ENCODE results near the gene DGKE.

The DGKE gene

GRCh38 chr17:56809820-56810179, 24.2 kb upstream of the DGKE start:
- Histone ChIP-seq H3K27ac (ENCODE audit: low read depth, low read length) (no peak overlapping the region), H4K5ac (ENCODE audit: low read length) (no peak overlapping the region), H2BK120ac (ENCODE audit: low read depth, low read length) (no peak overlapping the region), H3K9ac (ENCODE audit: low read length) (no peak overlapping the region), H3K79me2 (ENCODE audit: control insufficient read depth, insufficient read depth, low read length) (no peaks in the 10 kb centered on the region), H3K36me3 (ENCODE audit: control insufficient read depth, insufficient read depth, low read length) (no peaks in the 10 kb centered on the region), H3K79me1 (ENCODE audit: low read length) (no peaks in the 10 kb centered on the region), H3K27me3 (ENCODE audit: insufficient read depth, low read length, poor library complexity) (no peaks in the 10 kb centered on the region), H3K23ac (ENCODE audit: low read length) (no peak overlapping the region), H2AK5ac (ENCODE audit: low read length) (no peak overlapping the region), H3K4ac (ENCODE audit: low read depth, low read length) (no peak overlapping the region), H3K4me2 (ENCODE audit: low read length) (no peak overlapping the region), H3K18ac (ENCODE audit: low read length) (no peak overlapping the region), H3K4me1 (ENCODE audit: control insufficient read depth, low read depth, low read length) (no peaks in the 10 kb centered on the region), H4K8ac (ENCODE audit: low read depth, low read length) (no peak overlapping the region), H2BK5ac (ENCODE audit: low read length) (no peak overlapping the region), H3K4me3 (ENCODE audit: low read length) (no peak overlapping the region), H2BK15ac (replicated peaks; ENCODE audit: low read depth) (no peak overlapping the region), H3K56ac (ENCODE audit: low read length) (no peak overlapping the region)
- no peak for DNase-seq
- 100% methylated on average over 1 of the region's 1 CpG for WGBS (ENCODE audit: extremely low coverage, insufficient coverage, low lambda C conversion rate)

- H2BK15ac ChIP-seq (replicated peaks; ENCODE audit: low read depth): no peak overlapping the region
- H3K4me3 ChIP-seq (ENCODE audit: low read length): no peak overlapping the region
- no peaks in the 10 kb centered on the region for H3K36me3 ChIP-seq (ENCODE audit: control insufficient read depth, insufficient read depth, low read length)
- no peak overlapping the region for H4K8ac ChIP-seq (ENCODE audit: low read depth, low read length)
- no peaks in the 10 kb centered on the region for H3K27me3 ChIP-seq (ENCODE audit: insufficient read depth, low read length, poor library complexity)
- H3K79me2 ChIP-seq (ENCODE audit: control insufficient read depth, insufficient read depth, low read length): no peaks in the 10 kb centered on the region
- no peaks in the 10 kb centered on the region for H3K79me1 ChIP-seq (ENCODE audit: low read length)
- no peak overlapping the region for H3K23ac ChIP-seq (ENCODE audit: low read length)
- no peak overlapping the region for H4K5ac ChIP-seq (ENCODE audit: low read length)
- H3K4ac ChIP-seq (ENCODE audit: low read depth, low read length): no peak overlapping the region
- H3K4me2 ChIP-seq (ENCODE audit: low read length): no peak overlapping the region
- H2BK120ac ChIP-seq (ENCODE audit: low read depth, low read length): no peak overlapping the region
- no peaks in the 10 kb centered on the region for H3K4me1 ChIP-seq (ENCODE audit: control insufficient read depth, low read depth, low read length)
- H3K56ac ChIP-seq (ENCODE audit: low read length): no peak overlapping the region
- H3K9ac ChIP-seq (ENCODE audit: low read length): no peak overlapping the region
- no peak overlapping the region for H3K27ac ChIP-seq (ENCODE audit: low read depth, low read length)
- DNase-seq: no peak
- H2BK5ac ChIP-seq (ENCODE audit: low read length): no peak overlapping the region
- no peak overlapping the region for H3K18ac ChIP-seq (ENCODE audit: low read length)
- H2AK5ac ChIP-seq (ENCODE audit: low read length): no peak overlapping the region
- WGBS (ENCODE audit: extremely low coverage, insufficient coverage, low lambda C conversion rate): no CpG with 5 or more reads among the region's 2 CpGs
Measured at GRCh38 chr17:56810343-56810742, 23.6 kb upstream of the DGKE start.

- Histone ChIP-seq H4K8ac (ENCODE audit: low read depth, low read length) (no peak overlapping the region), H4K5ac (ENCODE audit: low read length) (no peak overlapping the region), H3K79me1 (ENCODE audit: low read length) (no peaks in the 10 kb centered on the region), H3K9ac (ENCODE audit: low read length) (no peak overlapping the region), H3K4me2 (ENCODE audit: low read length) (no peak overlapping the region), H3K4me1 (ENCODE audit: control insufficient read depth, low read depth, low read length) (no peaks in the 10 kb centered on the region), H3K56ac (ENCODE audit: low read length) (no peak overlapping the region), H2AK5ac (ENCODE audit: low read length) (no peak overlapping the region), H3K27me3 (ENCODE audit: insufficient read depth, low read length, poor library complexity) (no peaks in the 10 kb centered on the region), H3K23ac (ENCODE audit: low read length) (no peak overlapping the region), H2BK15ac (replicated peaks; ENCODE audit: low read depth) (no peak overlapping the region), H3K4ac (ENCODE audit: low read depth, low read length) (no peak overlapping the region), H3K4me3 (ENCODE audit: low read length) (no peak overlapping the region), H3K18ac (ENCODE audit: low read length) (no peak overlapping the region), H2BK120ac (ENCODE audit: low read depth, low read length) (no peak overlapping the region), H3K36me3 (ENCODE audit: control insufficient read depth, insufficient read depth, low read length) (no peaks in the 10 kb centered on the region), H3K79me2 (ENCODE audit: control insufficient read depth, insufficient read depth, low read length) (no peaks in the 10 kb centered on the region), H3K27ac (ENCODE audit: low read depth, low read length) (no peak overlapping the region), H2BK5ac (ENCODE audit: low read length) (no peak overlapping the region)
- no peak for DNase-seq
- WGBS (ENCODE audit: extremely low coverage, insufficient coverage, low lambda C conversion rate): no CpG with 5 or more reads among the region's 12 CpGs
Measured at GRCh38 chr17:56810891-56811775, 22.8 kb upstream of the DGKE start.

GRCh38 chr17:56812901-56813388, 21.0 kb upstream of the DGKE start:
- no peak overlapping the region for H4K8ac ChIP-seq (ENCODE audit: low read depth, low read length)
- H3K27me3 ChIP-seq (ENCODE audit: insufficient read depth, low read length, poor library complexity): no peaks in the 10 kb centered on the region
- no peak overlapping the region for H2BK5ac ChIP-seq (ENCODE audit: low read length)
- H3K18ac ChIP-seq (ENCODE audit: low read length): no peak overlapping the region
- no peak for DNase-seq
- no peak overlapping the region for H4K5ac ChIP-seq (ENCODE audit: low read length)
- H3K36me3 ChIP-seq (ENCODE audit: control insufficient read depth, insufficient read depth, low read length): no peaks in the 10 kb centered on the region
- no peak overlapping the region for H2AK5ac ChIP-seq (ENCODE audit: low read length)
- no peaks in the 10 kb centered on the region for H3K79me2 ChIP-seq (ENCODE audit: control insufficient read depth, insufficient read depth, low read length)
- H3K4me1 ChIP-seq (ENCODE audit: control insufficient read depth, low read depth, low read length): no peaks in the 10 kb centered on the region
- no peak overlapping the region for H3K4ac ChIP-seq (ENCODE audit: low read depth, low read length)
- no peak overlapping the region for H3K4me2 ChIP-seq (ENCODE audit: low read length)
- no peak overlapping the region for H3K56ac ChIP-seq (ENCODE audit: low read length)
- H3K9ac ChIP-seq (ENCODE audit: low read length): no peak overlapping the region
- H2BK15ac ChIP-seq (replicated peaks; ENCODE audit: low read depth): no peak overlapping the region
- no CpG with 5 or more reads among the region's 7 CpGs for WGBS (ENCODE audit: extremely low coverage, insufficient coverage, low lambda C conversion rate)
- no peaks in the 10 kb centered on the region for H3K79me1 ChIP-seq (ENCODE audit: low read length)
- H3K27ac ChIP-seq (ENCODE audit: low read depth, low read length): no peak overlapping the region
- H3K4me3 ChIP-seq (ENCODE audit: low read length): no peak overlapping the region
- no peak overlapping the region for H2BK120ac ChIP-seq (ENCODE audit: low read depth, low read length)
- H3K23ac ChIP-seq (ENCODE audit: low read length): no peak overlapping the region

GRCh38 chr17:56815711-56816110, 18.2 kb upstream of the DGKE start:
- no peaks in the 10 kb centered on the region for H3K79me1 ChIP-seq (ENCODE audit: low read length)
- no peak overlapping the region for H3K4ac ChIP-seq (ENCODE audit: low read depth, low read length)
- no peak overlapping the region for H3K9ac ChIP-seq (ENCODE audit: low read length)
- no peaks in the 10 kb centered on the region for H3K79me2 ChIP-seq (ENCODE audit: control insufficient read depth, insufficient read depth, low read length)
- H2BK120ac ChIP-seq (ENCODE audit: low read depth, low read length): no peak overlapping the region
- no peak overlapping the region for H2AK5ac ChIP-seq (ENCODE audit: low read length)
- WGBS (ENCODE audit: extremely low coverage, insufficient coverage, low lambda C conversion rate): no CpG with 5 or more reads among the region's 6 CpGs
- H3K56ac ChIP-seq (ENCODE audit: low read length): no peak overlapping the region
- H3K27me3 ChIP-seq (ENCODE audit: insufficient read depth, low read length, poor library complexity): no peaks in the 10 kb centered on the region
- no peak overlapping the region for H3K18ac ChIP-seq (ENCODE audit: low read length)
- H4K8ac ChIP-seq (ENCODE audit: low read depth, low read length): no peak overlapping the region
- no peak overlapping the region for H2BK5ac ChIP-seq (ENCODE audit: low read length)
- no peaks in the 10 kb centered on the region for H3K36me3 ChIP-seq (ENCODE audit: control insufficient read depth, insufficient read depth, low read length)
- H3K4me1 ChIP-seq (ENCODE audit: control insufficient read depth, low read depth, low read length): no peaks in the 10 kb centered on the region
- no peak overlapping the region for H2BK15ac ChIP-seq (replicated peaks; ENCODE audit: low read depth)
- no peak overlapping the region for H3K4me2 ChIP-seq (ENCODE audit: low read length)
- H4K5ac ChIP-seq (ENCODE audit: low read length): no peak overlapping the region
- DNase-seq: no peak
- H3K27ac ChIP-seq (ENCODE audit: low read depth, low read length): no peak overlapping the region
- no peak overlapping the region for H3K23ac ChIP-seq (ENCODE audit: low read length)
- no peak overlapping the region for H3K4me3 ChIP-seq (ENCODE audit: low read length)

GRCh38 chr17:56817066-56817465, 16.9 kb upstream of the DGKE start:
- H3K18ac ChIP-seq (ENCODE audit: low read length): no peak overlapping the region
- H3K56ac ChIP-seq (ENCODE audit: low read length): no peak overlapping the region
- H3K9ac ChIP-seq (ENCODE audit: low read length): no peak overlapping the region
- H3K36me3 ChIP-seq (ENCODE audit: control insufficient read depth, insufficient read depth, low read length): no peaks in the 10 kb centered on the region
- H2BK5ac ChIP-seq (ENCODE audit: low read length): no peak overlapping the region
- H4K5ac ChIP-seq (ENCODE audit: low read length): no peak overlapping the region
- no peak overlapping the region for H3K27ac ChIP-seq (ENCODE audit: low read depth, low read length)
- no peak overlapping the region for H2BK120ac ChIP-seq (ENCODE audit: low read depth, low read length)
- no peak overlapping the region for H3K4me3 ChIP-seq (ENCODE audit: low read length)
- H3K4me2 ChIP-seq (ENCODE audit: low read length): no peak overlapping the region
- DNase-seq: no peak
- H3K23ac ChIP-seq (ENCODE audit: low read length): no peak overlapping the region
- H3K79me2 ChIP-seq (ENCODE audit: control insufficient read depth, insufficient read depth, low read length): no peaks in the 10 kb centered on the region
- H3K79me1 ChIP-seq (ENCODE audit: low read length): no peaks in the 10 kb centered on the region
- no peak overlapping the region for H2BK15ac ChIP-seq (replicated peaks; ENCODE audit: low read depth)
- H3K4me1 ChIP-seq (ENCODE audit: control insufficient read depth, low read depth, low read length): no peaks in the 10 kb centered on the region
- H2AK5ac ChIP-seq (ENCODE audit: low read length): no peak overlapping the region
- H4K8ac ChIP-seq (ENCODE audit: low read depth, low read length): no peak overlapping the region
- no peaks in the 10 kb centered on the region for H3K27me3 ChIP-seq (ENCODE audit: insufficient read depth, low read length, poor library complexity)
- no peak overlapping the region for H3K4ac ChIP-seq (ENCODE audit: low read depth, low read length)
